ENCODE data around the gene RFTN1.

RFTN1 gene

DNA sequence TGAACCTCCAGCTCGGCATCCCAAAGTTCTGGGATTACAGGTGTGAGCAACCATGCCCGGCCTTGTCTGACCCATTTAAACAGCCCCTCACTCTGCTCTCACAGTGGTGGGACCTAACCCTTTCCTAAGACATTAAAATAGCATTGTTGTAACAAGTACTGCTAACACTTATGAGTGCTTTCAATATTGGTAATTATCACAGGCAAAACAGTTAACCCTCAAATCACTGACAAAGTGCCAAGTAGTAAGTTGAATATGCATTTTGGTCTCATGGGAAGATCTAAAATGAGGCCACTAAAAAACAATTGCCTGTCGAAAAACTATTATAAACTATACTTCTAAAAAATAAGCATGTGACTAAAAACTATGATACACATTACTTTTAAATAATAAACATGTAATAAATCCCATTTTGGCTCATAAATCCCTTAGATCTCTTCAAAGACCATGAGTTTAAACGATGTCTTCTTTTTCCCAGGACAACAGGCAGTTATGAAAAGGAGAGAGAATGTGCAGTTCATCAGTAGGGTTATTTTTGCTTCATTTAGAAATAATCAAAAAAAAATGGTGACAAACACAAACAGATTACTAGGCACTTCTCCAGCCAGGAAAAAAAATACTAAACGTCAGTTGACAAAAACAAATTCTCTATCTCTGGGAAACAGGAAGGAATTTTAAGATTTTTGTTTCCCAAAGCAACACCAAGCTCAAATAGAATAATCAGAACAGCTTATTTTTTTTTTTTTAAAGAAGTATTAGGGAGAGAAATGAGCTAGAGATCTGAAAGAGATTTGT, 95.4 kb downstream of the RFTN1 start:
- TF ChIP-seq FOXA1 (IDR thresholded peaks at IDR 0.05) (no peak), ELF4 (IDR thresholded peaks at IDR 0.05) (no peak), SUZ12 (IDR thresholded peaks at IDR 0.05) (no peak), TARDBP (IDR thresholded peaks at IDR 0.05) (no peak), FOXM1 (IDR thresholded peaks at IDR 0.05; ENCODE audit: borderline replicate concordance) (no peak), ZNF384 (IDR thresholded peaks at IDR 0.05) (no peak), CTBP1 (IDR thresholded peaks at IDR 0.05; ENCODE audit: borderline replicate concordance) (no peak), LEF1 (IDR thresholded peaks at IDR 0.05; ENCODE audit: borderline replicate concordance) (no peak), HDGF (IDR thresholded peaks at IDR 0.05; ENCODE audit: borderline replicate concordance) (no peak), NFRKB (IDR thresholded peaks at IDR 0.05) (no peak), L3MBTL2 (conservative IDR thresholded peaks at IDR 0.05) (no peak), FOXK2 (IDR thresholded peaks at IDR 0.05) (no peak)
- ChIA-PET CTCF (interaction anchor here (0.8 kb wide), 1 partner anchor 60 kb away, joined by 3 read pairs; no protein-coding TSS in a partner anchor), POLR2A (no interaction called here)
- no peak for DNase-seq (ENCODE audit: extremely low spot score)

DNA sequence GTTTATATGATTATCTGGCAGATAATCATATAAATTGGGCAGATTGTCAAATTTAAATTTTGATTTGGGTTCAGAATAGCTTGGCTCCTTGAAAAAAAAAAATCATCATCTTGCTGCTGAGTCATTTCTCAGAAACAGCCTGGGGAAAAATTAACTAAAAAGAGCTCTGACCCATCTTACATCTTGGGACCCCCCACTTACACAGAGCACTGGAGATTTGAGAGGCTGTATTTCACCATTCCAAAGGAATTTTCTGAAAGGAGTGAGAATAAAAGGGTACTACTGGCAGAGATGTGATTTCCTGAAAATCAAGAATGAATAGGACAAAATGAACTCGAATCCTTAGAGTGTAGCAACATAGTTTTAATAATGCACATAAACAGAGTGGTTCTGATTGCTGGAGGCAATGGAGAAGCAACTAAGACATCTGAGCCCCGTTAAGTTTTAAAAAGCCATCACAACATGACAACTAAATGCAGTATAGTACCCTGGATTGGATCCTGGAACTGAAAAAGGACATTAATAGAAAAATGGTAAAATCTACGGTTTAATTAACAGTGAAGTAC, 97.5 kb downstream of the RFTN1 start:
- ChIA-PET POLR2A (no interaction called here), CTCF (no interaction called here)
- TF ChIP-seq L3MBTL2 (conservative IDR thresholded peaks at IDR 0.05), result no peak
- no peak for DNase-seq (ENCODE audit: extremely low spot score)

DNA sequence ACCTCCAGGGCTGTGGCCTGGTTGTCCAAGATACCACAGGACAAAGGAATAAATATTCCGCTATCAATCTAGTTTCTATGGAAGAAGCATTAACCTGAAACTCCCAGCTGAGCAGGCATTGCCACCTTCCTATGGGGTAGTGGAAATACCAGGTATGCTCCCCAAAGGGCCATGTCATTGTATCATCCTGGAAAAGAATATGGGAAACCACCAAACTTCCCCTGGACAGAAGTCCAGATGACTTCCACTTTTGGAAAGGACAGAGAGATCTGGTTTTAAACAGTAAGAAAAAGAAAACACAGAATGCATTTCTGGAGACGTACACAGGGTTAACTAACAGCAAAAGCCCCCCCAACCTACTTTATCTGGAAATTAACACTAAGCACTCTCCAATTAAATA, 100.2 kb downstream of the RFTN1 start:
- DNase-seq (ENCODE audit: extremely low spot score), result no peak
- CTCF ChIA-PET, result no interaction called here
- TF ChIP-seq HDGF (IDR thresholded peaks at IDR 0.05; ENCODE audit: borderline replicate concordance), result no peak
- TF ChIP-seq ELF4 (IDR thresholded peaks at IDR 0.05), result no peak
- TF ChIP-seq BHLHE40 (IDR thresholded peaks at IDR 0.05; ENCODE audit: borderline replicate concordance), result no peak
- no peak for TF ChIP-seq TARDBP (IDR thresholded peaks at IDR 0.05)
- no peak for TF ChIP-seq FOXA1 (IDR thresholded peaks at IDR 0.05)
- no peak for TF ChIP-seq NFRKB (IDR thresholded peaks at IDR 0.05)
- TF ChIP-seq ZNF384 (IDR thresholded peaks at IDR 0.05), result no peak
- no peak for TF ChIP-seq FOXM1 (IDR thresholded peaks at IDR 0.05; ENCODE audit: borderline replicate concordance)
- no peak for TF ChIP-seq SUZ12 (IDR thresholded peaks at IDR 0.05)
- TF ChIP-seq SP1 (IDR thresholded peaks at IDR 0.05), result no peak
- no peak for TF ChIP-seq ARNT (IDR thresholded peaks at IDR 0.05)
- TF ChIP-seq CTBP1 (IDR thresholded peaks at IDR 0.05; ENCODE audit: borderline replicate concordance), result no peak
- TF ChIP-seq LEF1 (IDR thresholded peaks at IDR 0.05; ENCODE audit: borderline replicate concordance), result no peak
- POLR2A ChIA-PET, result no interaction called here

DNA sequence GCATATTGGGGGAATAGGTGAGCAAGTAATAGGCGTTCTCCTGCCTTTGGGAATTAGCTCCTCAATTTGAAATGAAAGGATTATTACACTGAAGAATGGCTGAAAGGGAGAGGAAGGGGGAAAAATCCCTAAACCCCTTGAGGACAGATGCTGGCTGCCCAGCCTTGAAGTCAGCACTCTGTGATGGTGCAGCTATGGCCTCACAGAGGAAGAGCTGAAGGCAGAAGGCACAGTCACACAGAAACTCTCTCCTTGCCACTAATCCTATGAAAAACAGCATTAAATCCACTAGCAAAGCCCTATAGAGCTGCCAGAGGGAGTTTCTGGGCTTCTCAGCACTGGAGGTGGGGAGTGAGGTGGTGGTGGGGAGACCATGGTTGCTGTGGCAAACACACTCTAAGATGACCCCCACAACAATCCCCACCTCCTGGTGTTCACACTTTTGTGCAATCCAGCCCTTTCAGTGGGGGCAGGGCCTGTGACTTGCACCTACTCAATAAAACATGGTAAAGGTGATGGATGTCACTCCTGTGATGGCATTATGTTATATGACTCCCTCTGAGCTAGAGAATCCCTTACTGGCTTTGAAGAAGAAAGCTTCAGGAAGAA, 101.2 kb downstream of the RFTN1 start:
- ChIA-PET CTCF (interaction anchor here (0.5 kb wide), 1 partner anchor 19 kb away, joined by 4 read pairs; no protein-coding TSS in a partner anchor), POLR2A (no interaction called here)
- no peak for TF ChIP-seq LEF1 (IDR thresholded peaks at IDR 0.05; ENCODE audit: borderline replicate concordance)
- no peak for TF ChIP-seq CTBP1 (IDR thresholded peaks at IDR 0.05; ENCODE audit: borderline replicate concordance)
- TF ChIP-seq FOXK2 (IDR thresholded peaks at IDR 0.05), result no peak
- TF ChIP-seq ARNT (IDR thresholded peaks at IDR 0.05), result no peak
- no peak for TF ChIP-seq ZNF384 (IDR thresholded peaks at IDR 0.05)
- no peak for TF ChIP-seq FOXA1 (IDR thresholded peaks at IDR 0.05)
- TF ChIP-seq, protein P1, sequence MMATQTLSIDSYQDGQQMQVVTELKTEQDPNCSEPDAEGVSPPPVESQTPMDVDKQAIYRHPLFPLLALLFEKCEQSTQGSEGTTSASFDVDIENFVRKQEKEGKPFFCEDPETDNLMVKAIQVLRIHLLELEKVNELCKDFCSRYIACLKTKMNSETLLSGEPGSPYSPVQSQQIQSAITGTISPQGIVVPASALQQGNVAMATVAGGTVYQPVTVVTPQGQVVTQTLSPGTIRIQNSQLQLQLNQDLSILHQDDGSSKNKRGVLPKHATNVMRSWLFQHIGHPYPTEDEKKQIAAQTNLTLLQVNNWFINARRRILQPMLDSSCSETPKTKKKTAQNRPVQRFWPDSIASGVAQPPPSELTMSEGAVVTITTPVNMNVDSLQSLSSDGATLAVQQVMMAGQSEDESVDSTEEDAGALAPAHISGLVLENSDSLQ (IDR thresholded peaks at IDR 0.05), result no peak
- no peak for TF ChIP-seq TARDBP (IDR thresholded peaks at IDR 0.05)
- TF ChIP-seq SP1 (IDR thresholded peaks at IDR 0.05), result no peak
- no peak for TF ChIP-seq NFRKB (IDR thresholded peaks at IDR 0.05)
- TF ChIP-seq HDGF (IDR thresholded peaks at IDR 0.05; ENCODE audit: borderline replicate concordance), result no peak
- no peak for TF ChIP-seq ELF4 (IDR thresholded peaks at IDR 0.05)
- DNase-seq (ENCODE audit: extremely low spot score), result no peak

DNA sequence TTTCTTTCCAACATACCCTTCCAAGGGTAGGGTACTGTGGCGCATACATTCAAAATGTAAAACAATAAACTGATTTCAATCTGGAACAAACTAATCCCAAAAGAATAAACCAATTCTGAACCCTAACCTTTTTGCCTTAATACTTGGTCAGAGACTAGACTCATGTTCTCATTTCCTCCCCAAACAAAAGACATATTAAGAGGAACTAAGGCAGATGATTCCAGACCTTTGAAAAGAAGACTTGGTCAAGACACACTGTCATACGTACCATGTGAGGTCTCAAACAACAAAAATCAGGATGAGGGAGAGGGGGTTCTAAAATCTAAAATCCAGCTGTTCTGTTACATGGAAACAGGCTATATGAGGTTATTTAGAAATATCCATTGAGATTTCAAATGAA, 102.1 kb downstream of the RFTN1 start:
- ChIA-PET CTCF (no interaction called here), POLR2A (no interaction called here)
- TF ChIP-seq ZNF384 (IDR thresholded peaks at IDR 0.05) (no peak), LEF1 (IDR thresholded peaks at IDR 0.05; ENCODE audit: borderline replicate concordance) (no peak), SUZ12 (IDR thresholded peaks at IDR 0.05) (no peak), FOXK2 (IDR thresholded peaks at IDR 0.05) (no peak), FOXA1 (IDR thresholded peaks at IDR 0.05) (no peak), SP1 (IDR thresholded peaks at IDR 0.05) (no peak), NFRKB (IDR thresholded peaks at IDR 0.05) (no peak), ARNT (IDR thresholded peaks at IDR 0.05) (no peak), ELF4 (IDR thresholded peaks at IDR 0.05) (no peak), HDGF (IDR thresholded peaks at IDR 0.05; ENCODE audit: borderline replicate concordance) (no peak), L3MBTL2 (conservative IDR thresholded peaks at IDR 0.05) (no peak), CTBP1 (IDR thresholded peaks at IDR 0.05; ENCODE audit: borderline replicate concordance) (no peak), BHLHE40 (IDR thresholded peaks at IDR 0.05; ENCODE audit: borderline replicate concordance) (no peak)
- TF ChIP-seq, protein P1 (IDR thresholded peaks at IDR 0.05), result no peak
- no peak for DNase-seq (ENCODE audit: extremely low spot score)

DNA sequence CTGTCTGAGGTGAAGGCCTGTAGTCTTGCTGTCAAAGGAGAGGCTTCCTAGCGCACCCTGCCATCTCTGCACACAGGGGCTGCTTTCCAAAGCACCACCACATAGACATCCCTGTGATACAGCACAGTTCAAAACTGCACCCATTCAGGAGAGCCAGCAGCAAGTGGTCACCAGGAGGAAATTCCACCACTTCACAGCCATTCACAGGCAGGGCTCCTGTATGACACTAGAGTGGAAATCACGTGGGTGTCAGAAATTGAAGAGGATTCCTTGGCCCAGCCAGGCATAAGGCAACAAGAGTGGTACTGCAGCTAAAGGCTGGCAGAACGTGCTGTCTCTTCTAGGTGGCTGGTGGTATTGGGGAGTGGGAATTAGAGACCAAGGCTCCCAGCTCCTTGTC, 102.8 kb downstream of the RFTN1 start:
- ChIA-PET POLR2A (no interaction called here), CTCF (no interaction called here)
- no peak for TF ChIP-seq HDGF (IDR thresholded peaks at IDR 0.05; ENCODE audit: borderline replicate concordance)
- TF ChIP-seq, protein P1 (IDR thresholded peaks at IDR 0.05), result no peak
- no peak for TF ChIP-seq ARNT (IDR thresholded peaks at IDR 0.05)
- TF ChIP-seq CTBP1 (IDR thresholded peaks at IDR 0.05; ENCODE audit: borderline replicate concordance), result no peak
- no peak for TF ChIP-seq TARDBP (IDR thresholded peaks at IDR 0.05)
- TF ChIP-seq SUZ12 (IDR thresholded peaks at IDR 0.05), result no peak
- no peak for DNase-seq (ENCODE audit: extremely low spot score)

Data from HEK293T (cell line).